DMS79 treated with DMSO at 0.1 percent for 48 hours (cell line): ENCODE results near the gene UGT1A6.
"Not testable (repeated sequence)": the region's sequence is repeated elsewhere in the genome, so short reads cannot be mapped to it uniquely, and the experiment has no call there.

Experiments used
- DNase-seq: peaks from one replicate; lab custom pipeline; 2025; lab: John Stamatoyannopoulos, UW

The UGT1A6 gene

GRCh38 chr2:233686928-233687327 is 5.8 kb upstream of the UGT1A6 start:
- no peak for DNase-seq

GRCh38 chr2:233688341-233688740 is 4.3 kb upstream of the UGT1A6 start:
- DNase-seq = no peak

- no peak for DNase-seq
Measured at GRCh38 chr2:233689031-233689430, 3.7 kb upstream of the UGT1A6 start.

- no peak for DNase-seq
Measured at GRCh38 chr2:233689501-233689900, 3.2 kb upstream of the UGT1A6 start.

- DNase-seq = no peak
Measured at GRCh38 chr2:233690444-233690843, 2.2 kb upstream of the UGT1A6 start.

GRCh38 chr2:233691443-233692433 is 952 bp upstream of the UGT1A6 start:
- no peak for DNase-seq

GRCh38 chr2:233693963-233694362 is 1.3 kb downstream of the UGT1A6 start:
- no peak for DNase-seq

GRCh38 chr2:233698740-233699139 is 6.0 kb downstream of the UGT1A6 start:
- DNase-seq = no peak

- no peak for DNase-seq
Measured at GRCh38 chr2:233699424-233700027, 6.8 kb downstream of the UGT1A6 start.

GRCh38 chr2:233700028-233700635 is 7.4 kb downstream of the UGT1A6 start:
- peak; percentile 11 for DNase-seq

GRCh38 chr2:233700842-233701241 is 8.2 kb downstream of the UGT1A6 start:
- not testable (repeated sequence) for DNase-seq

- DNase-seq = no peak
Measured at GRCh38 chr2:233702238-233702637, 9.5 kb downstream of the UGT1A6 start.

GRCh38 chr2:233705911-233706506 is 13.3 kb downstream of the UGT1A6 start:
- DNase-seq = no peak

- no peak for DNase-seq
Measured at GRCh38 chr2:233706720-233707119, 14.0 kb downstream of the UGT1A6 start.

GRCh38 chr2:233707940-233708644 is 15.4 kb downstream of the UGT1A6 start:
- DNase-seq = no peak

- DNase-seq = no peak
Measured at GRCh38 chr2:233708942-233709341, 16.3 kb downstream of the UGT1A6 start.

GRCh38 chr2:233711312-233712008 is 18.8 kb downstream of the UGT1A6 start:
- peak; percentile 32 for DNase-seq

- no peak for DNase-seq
Measured at GRCh38 chr2:233712611-233713261, 20.0 kb downstream of the UGT1A6 start, which contains the start of gene UGT1A5. Gene UGT1A5, plus strand, starts transcription at chr2:233712907. Its CDS starts 85 bp downstream, at chr2:233712992.

GRCh38 chr2:233713262-233713615 is 20.5 kb downstream of the UGT1A6 start:
- no peak for DNase-seq

- DNase-seq = no peak
Measured at GRCh38 chr2:233714121-233714520, 21.4 kb downstream of the UGT1A6 start.

- no peak for DNase-seq
Measured at GRCh38 chr2:233718552-233718951, 25.9 kb downstream of the UGT1A6 start, which contains the start of gene UGT1A4. Gene UGT1A4, plus strand, starts transcription at chr2:233718736. Its CDS starts 85 bp downstream, at chr2:233718821.
